ENCODE measurements around the gene TMEM233.

Gene TMEM233

DNA sequence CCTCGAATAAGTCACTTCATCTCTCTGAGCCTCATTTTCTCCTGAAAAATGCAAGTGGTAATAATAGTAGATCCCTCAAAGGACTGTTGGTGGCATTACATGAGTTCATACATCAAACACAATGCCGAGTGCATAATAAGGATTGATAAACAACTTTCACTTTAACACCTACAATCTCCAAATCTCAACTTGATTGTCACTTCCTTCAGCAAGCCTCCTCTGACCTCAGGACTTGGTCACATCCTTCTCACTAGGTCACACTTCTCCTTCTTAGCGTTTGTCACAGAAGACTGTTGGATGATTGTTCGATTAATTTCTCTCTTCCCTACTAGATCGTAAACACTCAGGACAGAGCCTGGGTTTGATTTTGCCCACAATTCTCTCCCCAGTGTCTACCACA, 66.5 kb downstream of the TMEM233 start:
- TF ChIP-seq CTCF (conservative IDR thresholded peaks at IDR 0.05) = no peak

DNA sequence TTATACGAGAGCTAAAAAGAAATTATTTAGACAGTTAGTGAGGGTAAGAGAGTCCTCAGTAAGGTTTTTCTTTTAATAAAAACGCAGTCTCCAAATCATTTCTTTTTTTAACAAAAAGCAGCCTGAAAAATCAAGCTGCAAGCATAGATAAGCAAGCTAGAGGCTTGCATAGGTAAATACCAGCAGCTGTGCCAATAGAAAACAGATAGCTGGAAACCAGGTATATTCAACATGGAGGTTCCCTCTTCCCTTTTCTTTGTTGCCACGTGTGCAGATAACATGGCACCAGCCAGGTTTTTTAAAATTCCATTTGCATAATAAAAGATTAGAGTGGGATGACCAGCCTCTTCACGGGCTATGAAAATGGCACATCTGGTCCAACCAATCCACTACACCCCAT, 68.3 kb downstream of the TMEM233 start:
- TF ChIP-seq CTCF (conservative IDR thresholded peaks at IDR 0.05) = no peak
- H3K27ac ChIP-seq = no peak overlapping the region

More for the DNA sequence above, 66.5 kb downstream of the TMEM233 start:
- no peak overlapping the region for H3K27ac ChIP-seq

DNA sequence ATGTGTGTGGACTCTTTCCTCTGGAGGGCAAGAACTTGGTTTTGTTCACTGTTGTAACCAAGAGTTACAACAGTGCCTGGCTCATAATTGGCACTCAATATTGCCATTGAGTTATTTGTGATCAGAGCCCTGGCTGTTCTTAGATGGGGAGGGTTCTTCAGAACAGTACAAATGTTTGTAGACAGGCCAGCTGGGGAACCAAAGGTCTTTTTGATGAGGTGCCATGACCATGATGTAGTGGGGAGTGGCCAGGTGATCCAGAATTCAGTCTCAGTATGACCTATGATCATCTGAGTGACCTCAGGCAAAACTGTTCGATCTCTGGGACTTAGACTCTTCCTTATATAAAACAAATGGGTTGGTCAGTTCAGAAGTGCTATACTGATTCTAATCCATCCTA, 71.1 kb downstream of the TMEM233 start:
- H3K27ac ChIP-seq = no peak overlapping the region
- no peak for TF ChIP-seq CTCF (conservative IDR thresholded peaks at IDR 0.05)

- no peak for TF ChIP-seq CTCF (conservative IDR thresholded peaks at IDR 0.05)
- no peak overlapping the region for H3K27ac ChIP-seq
These were observed 71.8 kb downstream of the TMEM233 start for GRCh38 chr12:119665164-119665929.

DNA sequence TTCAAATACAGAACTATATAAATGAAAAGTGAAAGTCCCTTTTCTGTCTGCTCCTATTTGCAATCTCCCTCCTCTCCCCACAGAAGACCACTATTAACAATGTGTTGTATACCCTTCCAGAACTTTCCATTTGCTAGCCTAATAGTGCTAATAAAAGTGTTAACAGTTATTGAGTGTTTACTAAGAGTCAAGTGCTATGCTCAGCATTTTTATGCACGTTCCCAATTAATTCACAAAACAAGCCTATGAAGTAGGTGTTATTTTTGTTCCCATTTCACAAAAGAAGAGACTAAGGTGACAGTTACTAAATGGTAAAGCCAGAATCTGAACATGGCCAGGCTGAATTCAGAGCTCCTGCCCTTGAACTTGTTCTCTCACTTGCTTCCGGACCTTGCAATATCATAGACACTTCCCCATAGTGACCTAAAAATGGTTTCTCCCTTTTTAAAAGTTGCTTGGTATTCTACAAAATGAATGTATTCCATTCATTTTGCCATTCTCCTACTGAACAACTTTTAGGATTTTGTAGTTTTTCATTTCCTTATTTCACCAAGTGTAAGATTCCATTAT, 72.7 kb downstream of the TMEM233 start:
- H3K27ac ChIP-seq = peak overlapping the region; percentile 97
- no peak for TF ChIP-seq CTCF (conservative IDR thresholded peaks at IDR 0.05)

GRCh38 chr12:119666900-119667576, 73.5 kb downstream of the TMEM233 start:
- no peak for TF ChIP-seq CTCF (conservative IDR thresholded peaks at IDR 0.05)

DNA sequence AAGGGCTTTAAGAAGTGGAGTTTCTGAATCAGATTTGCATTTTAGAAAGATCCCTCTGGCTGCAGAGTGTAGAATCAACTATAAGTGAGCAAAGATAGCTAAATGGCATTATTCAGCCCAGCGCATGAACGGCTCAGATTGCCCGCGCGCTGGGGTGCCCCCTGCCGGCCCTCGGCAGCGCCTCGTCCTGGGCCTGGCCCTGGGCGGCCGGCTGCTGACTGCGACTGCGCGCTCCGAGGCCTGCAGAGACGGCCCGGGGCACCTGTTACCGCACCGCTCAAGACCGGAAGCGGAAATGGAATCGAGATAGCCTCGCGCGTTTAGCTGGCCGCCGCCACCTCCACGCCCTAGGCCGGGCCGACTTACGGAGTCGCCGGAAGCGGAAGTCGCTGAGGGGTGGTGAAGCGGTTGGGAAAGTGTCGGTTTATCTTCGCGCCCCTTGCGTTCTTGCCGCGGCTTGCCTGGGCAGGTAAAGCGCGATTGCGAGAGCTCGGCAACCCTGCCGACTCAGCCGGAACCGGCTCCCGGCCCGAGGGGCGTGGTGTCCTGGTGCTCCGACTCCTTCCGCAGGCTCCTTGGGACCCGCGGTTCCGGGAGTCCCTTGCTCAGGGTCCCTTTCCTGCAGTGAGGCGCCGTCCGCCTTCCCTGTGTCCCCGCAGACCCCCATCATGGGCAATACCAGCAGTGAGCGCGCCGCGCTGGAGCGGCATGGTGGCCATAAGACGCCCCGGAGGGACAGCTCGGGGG, 74.2 kb downstream of the TMEM233 start, which contains the start of gene PRKAB1:
Gene PRKAB1 (plus strand): TSS at position 557 of the 747 bp plus-strand sequence. CDS start 112 bp downstream, at position 669.
- H3K27ac ChIP-seq = peak within 1 kb of the TSS; percentile 97
- peak; percentile 100 for TF ChIP-seq CTCF (conservative IDR thresholded peaks at IDR 0.05)

More at GRCh38 chr12:119666900-119667576, 73.5 kb downstream of the TMEM233 start:
- peak overlapping the region; percentile 97 for H3K27ac ChIP-seq

Data from VCaP (cell line).